Peyer's patch (tissue), 4 donors: ENCODE data around the gene RNF130. TPM values are rescaled to one million over a fixed set of nuclear protein-coding genes. Genes with fewer than 3 reads are reported as not detected.

Experiments
- DNase-seq, 3 donors: peaks; one replicate each; pipeline ENCODE4 v3.0.0-alpha.2; 2017 to 2019
- H3K27ac ChIP-seq, 4 donors: fragments of 200-600 bp; sonication (generic); one replicate each; pipeline ENCODE4 v1.5.1; 2016 to 2019
- H3K27me3 ChIP-seq, 2 donors: fragments of 200-600 bp; sonication (generic); one replicate each; pipeline ENCODE4 v1.5.1; 2019
- H3K36me3 ChIP-seq, 3 donors: fragments of 200-600 bp; sonication (generic); one replicate each; pipeline ENCODE4 v1.5.1; 2016 to 2019
- H3K4me1 ChIP-seq, 4 donors: fragments of 200-600 bp; sonication (generic); one replicate each; pipeline ENCODE4 v1.5.1; 2016 to 2019
- H3K4me3 ChIP-seq, 4 donors: fragments of 200-600 bp; sonication (generic); 1 replicate in 3 of 4; 2 replicates in 1 of 4; pipeline ENCODE4 v1.5.1; 2016 to 2019; ENCODE audit warnings: mild to moderate bottlenecking in 1 of 4
- H3K9me3 ChIP-seq, 4 donors: fragments of 200-600 bp; sonication (generic); one replicate each; pipeline ENCODE4 v1.5.1; 2016 to 2019; ENCODE audit warnings: mild to moderate bottlenecking in 1 of 4
- CTCF ChIP-seq, 6 experiments: fragments of 450-650 bp in 4 of 6; fragments of 200-600 bp in 2 of 6; sonication (generic) in 1 of 6; IDR thresholded peaks; one replicate each; pipeline ENCODE4 v1.5.1; 2017 to 2019; ENCODE audit warnings: antibody characterized with exemption in 6 of 6, mild to moderate bottlenecking in 3 of 6, moderate library complexity in 1 of 6
- POLR2A ChIP-seq, 2 donors: fragments of 450-650 bp; IDR thresholded peaks; one replicate each; pipeline ENCODE4 v1.5.1; 2017; ENCODE audit warnings: antibody characterized with exemption in 2 of 2, mild to moderate bottlenecking in 2 of 2, moderate library complexity in 2 of 2
- total RNA-seq, 4 donors: library from RNA; depleted of rRNA; stranded (reverse); fragments of >200 nt; gene quantifications; one replicate each; pipeline ENCODE4 v1.1.0, GENCODE V29; 2016

RNF130 gene
- total RNA-seq, 4 donors from 2014 or later, result 29.7 to 54.5 (median 33.6) TPM

GRCh38 chr5:180113660-180114303, 42.2 kb upstream of the RNF130 start:
- Histone ChIP-seq H3K27ac (no peak overlapping the region), H3K36me3 (no peaks in the 10 kb centered on the region), H3K9me3 (no peaks in the 10 kb centered on the region), H3K27me3 (no peaks in the 10 kb centered on the region), H3K4me3 (no peak overlapping the region), H3K4me1 (no peaks in the 10 kb centered on the region)
- TF ChIP-seq CTCF (IDR thresholded peaks at IDR 0.05) (no peak), POLR2A (IDR thresholded peaks at IDR 0.05) (no peak)
- DNase-seq, result peak in 1 of 3 donors; percentile 32

- no peak overlapping the region for H3K4me3 ChIP-seq
- no peaks in the 10 kb centered on the region for H3K4me1 ChIP-seq
- H3K27me3 ChIP-seq, result no peaks in the 10 kb centered on the region
- DNase-seq, result peak in 1 of 3 donors; percentile 37
- H3K9me3 ChIP-seq, result peaks cover 0 to 5% (median 2%) of the 10 kb centered on the region in 4 donors
- H3K27ac ChIP-seq, result no peak overlapping the region
- H3K36me3 ChIP-seq, result no peaks in the 10 kb centered on the region
- TF ChIP-seq CTCF (IDR thresholded peaks at IDR 0.05), result no peak
- TF ChIP-seq POLR2A (IDR thresholded peaks at IDR 0.05), result no peak
Measured at GRCh38 chr5:180112181-180112861, 40.8 kb upstream of the RNF130 start.

GRCh38 chr5:180111273-180112002, 39.9 kb upstream of the RNF130 start:
- H3K9me3 ChIP-seq, result peaks cover 0 to 7% (median 3%) of the 10 kb centered on the region in 4 donors
- no peaks in the 10 kb centered on the region for H3K4me1 ChIP-seq
- peak in 1 of 3 donors; percentile 18 for DNase-seq
- TF ChIP-seq POLR2A (IDR thresholded peaks at IDR 0.05), result no peak
- TF ChIP-seq CTCF (IDR thresholded peaks at IDR 0.05), result no peak
- no peaks in the 10 kb centered on the region for H3K36me3 ChIP-seq
- H3K27me3 ChIP-seq, result no peaks in the 10 kb centered on the region
- no peak overlapping the region for H3K4me3 ChIP-seq
- H3K27ac ChIP-seq, result no peak overlapping the region

GRCh38 chr5:180109920-180110319, 38.4 kb upstream of the RNF130 start:
- Histone ChIP-seq H3K36me3 (no peaks in the 10 kb centered on the region), H3K9me3 (peaks cover 0 to 7% (median 3%) of the 10 kb centered on the region in 4 donors), H3K27ac (no peak overlapping the region), H3K4me3 (no peak overlapping the region), H3K27me3 (no peaks in the 10 kb centered on the region), H3K4me1 (no peaks in the 10 kb centered on the region)
- no peak for TF ChIP-seq CTCF (IDR thresholded peaks at IDR 0.05)
- TF ChIP-seq POLR2A (IDR thresholded peaks at IDR 0.05), result no peak
- peak in 1 of 3 donors; percentile 33 for DNase-seq

GRCh38 chr5:180107005-180107404, 35.4 kb upstream of the RNF130 start:
- Histone ChIP-seq H3K4me3 (no peak overlapping the region), H3K27me3 (no peaks in the 10 kb centered on the region), H3K4me1 (no peaks in the 10 kb centered on the region), H3K27ac (no peak overlapping the region), H3K36me3 (no peaks in the 10 kb centered on the region), H3K9me3 (peaks cover 0 to 7% (median 3%) of the 10 kb centered on the region in 4 donors)
- no peak for TF ChIP-seq CTCF (IDR thresholded peaks at IDR 0.05)
- no peak for TF ChIP-seq POLR2A (IDR thresholded peaks at IDR 0.05)
- DNase-seq, result no peak
